Loucy (cell line): ENCODE data around the gene DCAKD.
A peak's percentile ranks its signal among the peaks of the same experiment; 100 is the strongest.

Experiments used
- H2AFZ ChIP-seq: fragments of 200-600 bp; sonication (generic); 2 replicates; pipeline ENCODE4 v1.6.0; 2016; ENCODE audit warnings: antibody characterized with exemption, mild to moderate bottlenecking, low read length, moderate library complexity
- H3F3A ChIP-seq: fragments of 200-600 bp; 2 replicates; pipeline ENCODE4 v1.6.0; 2016; ENCODE audit warnings: antibody characterized with exemption, low read depth, mild to moderate bottlenecking
- H3K27me3 ChIP-seq: fragments of 200-600 bp; sonication (generic); 2 replicates; pipeline ENCODE4 v1.6.1; 2014; ENCODE audit warnings: low read length, mild to moderate bottlenecking; ENCODE audit not compliant: insufficient read depth, poor library complexity, severe bottlenecking
- H3K36me3 ChIP-seq: fragments of 200-600 bp; sonication (generic); 2 replicates; pipeline ENCODE4 v1.6.1; 2016; ENCODE audit warnings: low read length; ENCODE audit not compliant: insufficient read depth
- H3K4me1 ChIP-seq: fragments of 200-600 bp; sonication (generic); 2 replicates; pipeline ENCODE4 v1.5.1; 2014; ENCODE audit warnings: low read length, mild to moderate bottlenecking; ENCODE audit not compliant: insufficient read depth, poor library complexity, severe bottlenecking
- H3K4me2 ChIP-seq: fragments of 200-600 bp; sonication (generic); 2 replicates; pipeline ENCODE4 v1.6.0; 2014; ENCODE audit warnings: antibody characterized with exemption, low read length, low read depth, mild to moderate bottlenecking; ENCODE audit not compliant: poor library complexity, severe bottlenecking
- H3K4me3 ChIP-seq: fragments of 200-600 bp; sonication (generic); 2 replicates; pipeline ENCODE4 v1.5.1; 2014; ENCODE audit warnings: low read length, mild to moderate bottlenecking, mixed read lengths; ENCODE audit not compliant: poor library complexity, severe bottlenecking
- H3K79me2 ChIP-seq: fragments of 200-600 bp; sonication (generic); 2 replicates; pipeline ENCODE4 v1.6.1; 2014; ENCODE audit warnings: low read length; ENCODE audit not compliant: insufficient read depth
- H3K9ac ChIP-seq: fragments of 200-600 bp; sonication (generic); 2 replicates; pipeline ENCODE4 v1.6.0; 2014; ENCODE audit warnings: mild to moderate bottlenecking, low read depth, low read length, moderate library complexity; ENCODE audit not compliant: poor library complexity, severe bottlenecking
- H3K9me2 ChIP-seq: fragments of 200-600 bp; sonication (generic); replicated peaks from 2 replicates; pipeline ENCODE4 v1.6.1; 2016; ENCODE audit warnings: low read depth, low read length, mixed read lengths
- H3K9me3 ChIP-seq: fragments of 200-600 bp; sonication (generic); 2 replicates; pipeline ENCODE4 v1.6.1; 2014; ENCODE audit warnings: mild to moderate bottlenecking, antibody characterized with exemption, low read length, low read depth; ENCODE audit not compliant: insufficient read depth
- H4K20me1 ChIP-seq: fragments of 200-600 bp; sonication (generic); 2 replicates; pipeline ENCODE4 v1.6.0; 2014; ENCODE audit warnings: antibody characterized with exemption, low read length, mild to moderate bottlenecking; ENCODE audit not compliant: insufficient read depth, poor library complexity, severe bottlenecking
- CTCF ChIP-seq: fragments of 200-600 bp; sonication (generic); conservative IDR thresholded peaks from 2 replicates; pipeline ENCODE4 v1.5.1; 2014; ENCODE audit warnings: mild to moderate bottlenecking, antibody characterized with exemption, low read length
- EZH2phosphoT487 ChIP-seq: fragments of 200-600 bp; IDR thresholded peaks from 2 replicates; pipeline ENCODE4 v1.6.1; 2018; ENCODE audit warnings: antibody characterized with exemption, mild to moderate bottlenecking, moderate library complexity, borderline replicate concordance

DCAKD gene

GRCh38 chr17:45018848-45019711, 32.4 kb downstream of the DCAKD start:
- Histone ChIP-seq H3K9me3 (no peaks in the 10 kb centered on the region), H3K4me2 (peak overlapping the region; percentile 75), H3K9me2 (no peaks in the 10 kb centered on the region), H3K4me3 (peak overlapping the region; percentile 72), H3K36me3 (no peaks in the 10 kb centered on the region), H4K20me1 (no peaks in the 10 kb centered on the region), H2AFZ (peak overlapping the region; percentile 91), H3K4me1 (peaks cover 4% of the 10 kb centered on the region), H3K79me2 (no peaks in the 10 kb centered on the region), H3K9ac (peak overlapping the region; percentile 58), H3K27me3 (no peaks in the 10 kb centered on the region), H3F3A (no peaks in the 10 kb centered on the region)
- TF ChIP-seq EZH2phosphoT487 (no peak), CTCF (peak; percentile 35)

- Histone ChIP-seq H3K9me3 (no peaks in the 10 kb centered on the region), H3K79me2 (no peaks in the 10 kb centered on the region), H3K9me2 (no peaks in the 10 kb centered on the region), H2AFZ (peak overlapping the region; percentile 91), H3K36me3 (no peaks in the 10 kb centered on the region), H3K4me1 (peaks cover 4% of the 10 kb centered on the region), H3K9ac (peak overlapping the region; percentile 58), H3K4me2 (peak overlapping the region; percentile 75), H3K27me3 (no peaks in the 10 kb centered on the region), H3K4me3 (peak overlapping the region; percentile 72), H4K20me1 (no peaks in the 10 kb centered on the region), H3F3A (no peaks in the 10 kb centered on the region)
- no peak for TF ChIP-seq EZH2phosphoT487
These were observed 33.0 kb downstream of the DCAKD start for GRCh38 chr17:45018514-45018847.

- H3F3A ChIP-seq, result no peaks in the 10 kb centered on the region
- no peak overlapping the region for H3K4me3 ChIP-seq
- no peak overlapping the region for H2AFZ ChIP-seq
- H4K20me1 ChIP-seq, result no peaks in the 10 kb centered on the region
- peaks cover 4% of the 10 kb centered on the region for H3K4me1 ChIP-seq
- H3K9me3 ChIP-seq, result no peaks in the 10 kb centered on the region
- H3K4me2 ChIP-seq, result no peak overlapping the region
- TF ChIP-seq CTCF (peak; percentile 62), EZH2phosphoT487 (no peak)
- H3K27me3 ChIP-seq, result no peaks in the 10 kb centered on the region
- H3K36me3 ChIP-seq, result no peaks in the 10 kb centered on the region
- no peak overlapping the region for H3K9ac ChIP-seq
- no peaks in the 10 kb centered on the region for H3K9me2 ChIP-seq
- no peaks in the 10 kb centered on the region for H3K79me2 ChIP-seq
These were observed 34.6 kb downstream of the DCAKD start for GRCh38 chr17:45016823-45017222.

- Histone ChIP-seq H3K4me1 (peaks cover 4% of the 10 kb centered on the region), H3K36me3 (no peaks in the 10 kb centered on the region), H3K9me3 (no peaks in the 10 kb centered on the region), H3K9ac (no peak overlapping the region), H3F3A (no peaks in the 10 kb centered on the region), H3K4me2 (no peak overlapping the region), H3K4me3 (no peak overlapping the region), H4K20me1 (no peaks in the 10 kb centered on the region), H3K79me2 (no peaks in the 10 kb centered on the region), H2AFZ (no peak overlapping the region), H3K9me2 (no peaks in the 10 kb centered on the region), H3K27me3 (no peaks in the 10 kb centered on the region)
- TF ChIP-seq CTCF, result no peak
- TF ChIP-seq EZH2phosphoT487, result no peak
These were observed 35.2 kb downstream of the DCAKD start for GRCh38 chr17:45016237-45016636.
